ENCODE results near the gene MMP7.

- TF ChIP-seq CTCF (conservative IDR thresholded peaks at IDR 0.05) (no peak), ZFX (IDR thresholded peaks at IDR 0.05) (no peak)
Measured at GRCh38 chr11:102555091-102555490, 24.5 kb upstream of the MMP7 start.

All from C4-2B (cell line).